GM21528 (cell line): ENCODE measurements around the gene CALML5.

Source experiments
- ATAC-seq: cut with Tn5 transposase; IDR thresholded peaks from one replicate; pipeline ENCODE4 v1.9.1; 2021; ENCODE audit warnings: mild to moderate bottlenecking, moderate library complexity; ENCODE audit not compliant: unreplicated experiment, low FRiP score

The CALML5 gene

GRCh38 chr10:5467634-5468255, 31.6 kb downstream of the CALML5 start:
- ATAC-seq, result no peak

DNA sequence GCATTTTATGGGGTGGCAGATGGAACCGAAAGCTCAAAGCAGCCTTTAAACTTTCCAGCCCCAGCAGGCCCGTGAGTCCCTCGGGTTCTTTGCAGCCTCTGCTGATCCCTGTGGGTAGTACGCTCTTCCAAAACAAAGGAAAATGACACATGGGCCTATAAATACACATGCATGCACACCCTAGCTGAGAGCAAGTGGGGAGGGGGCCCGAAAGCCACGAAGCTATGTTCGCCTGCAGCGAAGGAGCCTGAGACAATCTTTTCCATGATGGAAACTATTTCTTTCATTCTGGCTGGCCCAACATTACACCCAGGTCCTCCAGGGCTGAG, 32.2 kb downstream of the CALML5 start:
- no peak for ATAC-seq

GRCh38 chr10:5466451-5467206, 32.7 kb downstream of the CALML5 start:
- no peak for ATAC-seq

GRCh38 chr10:5465976-5466450, 33.4 kb downstream of the CALML5 start:
- no peak for ATAC-seq

DNA sequence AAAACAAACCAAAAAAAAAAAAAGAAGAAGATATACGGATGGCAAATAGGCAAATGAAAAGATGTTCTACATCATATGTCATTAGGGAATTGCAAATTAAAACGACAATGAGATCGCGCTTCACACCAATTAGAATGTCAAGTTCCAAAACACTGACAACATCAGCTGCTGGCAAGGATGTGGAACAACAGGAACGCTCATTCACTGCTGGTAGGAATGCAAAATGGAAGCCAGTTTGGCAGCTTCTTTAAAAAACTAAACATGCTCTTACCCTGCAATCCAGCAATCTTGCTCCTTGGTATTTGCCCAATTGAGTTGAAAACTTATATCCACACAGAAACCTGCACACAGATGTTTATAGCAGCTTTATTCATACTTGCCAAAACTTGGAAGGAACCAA, 34.8 kb downstream of the CALML5 start:
- ATAC-seq, result no peak

DNA sequence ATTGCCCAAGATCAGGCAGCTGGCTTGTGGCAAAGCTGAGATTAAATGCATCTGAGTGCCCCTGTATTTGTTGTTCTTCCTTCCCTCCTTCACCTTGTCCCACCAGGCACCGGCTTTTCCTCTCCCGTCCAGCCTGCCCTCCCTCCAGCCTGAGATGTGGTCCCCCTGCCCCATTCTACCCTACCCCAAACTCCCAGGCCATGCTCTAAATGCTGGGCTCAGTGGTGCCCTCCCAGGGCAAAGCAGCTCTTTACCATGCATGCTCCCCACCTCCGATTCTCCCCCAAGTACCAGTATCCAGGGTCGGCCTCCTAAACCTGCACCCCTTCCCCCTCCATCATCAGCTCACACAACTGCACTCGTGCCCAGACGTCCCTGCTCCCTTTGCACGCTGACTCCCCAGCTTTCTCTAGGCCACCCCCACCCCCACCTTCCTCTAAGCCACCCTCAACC, 36.5 kb downstream of the CALML5 start:
- ATAC-seq, result no peak

GRCh38 chr10:5461914-5462840, 37.2 kb downstream of the CALML5 start:
- no peak for ATAC-seq

DNA sequence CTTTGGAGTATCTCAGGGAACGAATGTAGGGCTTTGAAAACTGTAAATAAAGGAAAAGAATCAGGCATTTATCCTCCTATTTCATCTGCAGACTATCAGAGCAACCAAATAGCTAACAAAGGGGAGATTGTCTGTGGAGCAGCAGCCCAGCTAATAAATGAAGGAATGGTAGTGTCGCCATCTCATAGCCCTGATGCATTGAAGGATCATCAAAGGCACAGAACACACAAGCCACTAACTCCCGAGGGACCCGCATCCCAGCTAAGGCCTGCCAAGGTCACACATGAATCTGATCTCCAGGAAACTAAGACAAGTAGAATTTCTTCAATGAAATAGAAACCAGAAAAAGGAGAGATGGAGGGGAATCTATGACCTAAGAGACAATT, 38.2 kb downstream of the CALML5 start:
- ATAC-seq, result no peak

- ATAC-seq, result no peak
Measured at GRCh38 chr10:5460468-5461202, 38.7 kb downstream of the CALML5 start.

GRCh38 chr10:5458949-5459747, 40.2 kb downstream of the CALML5 start:
- no peak for ATAC-seq

- ATAC-seq, result no peak
Measured at GRCh38 chr10:5458425-5458824, 40.9 kb downstream of the CALML5 start.

DNA sequence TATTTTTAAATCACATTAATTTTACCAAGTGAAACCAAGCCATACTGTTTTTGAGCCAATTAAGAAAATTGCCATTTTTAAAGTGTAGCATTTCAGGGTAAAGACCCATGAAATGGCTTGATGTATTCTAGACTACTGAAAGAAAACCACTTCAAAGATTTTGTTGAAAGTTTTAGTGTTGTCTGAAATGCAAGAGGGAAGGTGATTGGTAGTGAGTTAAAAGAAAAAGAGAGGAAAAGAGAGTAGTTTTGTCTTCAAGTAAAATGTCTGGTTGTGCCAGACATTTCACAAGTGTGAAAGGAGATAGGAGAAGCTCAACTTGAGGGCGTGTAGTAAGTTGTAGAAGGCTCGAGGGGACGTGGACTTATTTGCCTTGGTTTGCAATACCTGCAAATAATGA, 41.6 kb downstream of the CALML5 start:
- ATAC-seq, result no peak

GRCh38 chr10:5456563-5456962, 42.8 kb downstream of the CALML5 start:
- ATAC-seq, result no peak

DNA sequence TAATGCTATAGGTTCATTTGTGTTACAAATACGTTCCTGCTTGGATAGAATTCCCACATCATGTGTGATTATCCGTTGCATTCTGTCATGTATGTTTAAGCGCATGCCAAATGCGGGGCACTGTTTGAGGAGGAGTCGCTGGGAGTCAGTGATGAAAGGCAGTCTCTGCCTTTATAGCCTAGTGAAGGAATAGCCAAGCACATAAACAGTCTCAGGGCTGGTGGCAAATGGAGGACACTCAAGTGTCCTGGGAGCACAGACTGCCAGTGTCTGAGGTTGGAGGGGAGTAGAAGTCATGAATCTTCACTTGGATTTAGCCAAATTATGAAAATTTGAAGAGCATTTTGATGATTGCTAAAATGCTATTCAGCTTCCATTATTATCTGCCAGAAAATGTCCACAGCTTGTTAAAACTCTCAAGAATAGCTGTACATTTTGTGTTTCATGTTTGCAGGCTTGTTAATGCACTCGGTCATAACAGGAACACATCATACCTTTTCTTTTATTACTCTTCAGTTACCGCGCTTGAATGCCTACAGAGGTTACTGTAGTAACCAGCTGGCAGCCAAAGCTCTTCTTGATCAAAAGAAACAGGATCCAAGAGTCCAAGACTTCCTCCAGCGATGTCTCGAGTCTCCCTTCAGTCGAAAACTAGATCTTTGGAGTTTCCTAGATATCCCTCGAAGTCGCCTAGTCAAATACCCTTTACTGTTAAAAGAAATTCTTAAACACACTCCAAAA, 45.5 kb downstream of the CALML5 start:
- ATAC-seq, result no peak

GRCh38 chr10:5450605-5451384, 48.6 kb downstream of the CALML5 start:
- ATAC-seq, result no peak

GRCh38 chr10:5449823-5450222, 49.5 kb downstream of the CALML5 start:
- ATAC-seq, result no peak

- no peak for ATAC-seq
Measured at GRCh38 chr10:5449227-5449626, 50.1 kb downstream of the CALML5 start.
